Measurements from ENCODE around the gene ARID1B. TPM values are rescaled to one million over a fixed set of nuclear protein-coding genes. Genes with fewer than 3 reads are reported as not detected.

Gene ARID1B
- total RNA-seq, 4 donors from 2014 or later: 87.1 to 194 (median 115) TPM

- WGBS, 2 donors (ENCODE audit: low coverage in 1 of 2): 66 to 84% methylated on average over 4 to 5 of the region's 5 CpGs
- Histone ChIP-seq H3K27ac (peak overlapping the region in 3 of 4 donors; percentile 61 to 74 (median 74)), H3K36me3 (peaks cover 0 to 5% (median 0%) of the 10 kb centered on the region in 4 donors), H3K27me3 (no peaks in the 10 kb centered on the region), H3K9me3 (no peaks in the 10 kb centered on the region), H3K4me1 (peaks cover 0 to 27% (median 11%) of the 10 kb centered on the region in 4 donors), H3K4me3 (no peak overlapping the region)
- no peak for TF ChIP-seq CTCF (IDR thresholded peaks at IDR 0.05)
- no peak for TF ChIP-seq POLR2A (IDR thresholded peaks at IDR 0.05)
- no peak for DNase-seq
- intact Hi-C loops (cut with DNase I; ENCODE audit: low total_unique reads): no loop called here
- in situ Hi-C loops (cut with MboI; ENCODE audit: low pct_ligation_motif_present in 1 of 4, low pct_unique_long_range_greater_than_20kb in 1 of 4, low sequenced_read_pairs in 3 of 4): no loop called here
These were observed 351.1 kb downstream of the ARID1B start for GRCh38 chr6:157128235-157128775.

GRCh38 chr6:157131250-157131649 is 354.1 kb downstream of the ARID1B start:
- 92 to 96% methylated on average over 7 to 8 of the region's 8 CpGs for WGBS, 2 donors (ENCODE audit: low coverage in 1 of 2)
- Histone ChIP-seq H3K27ac (no peak overlapping the region), H3K4me1 (peaks cover 9 to 37% (median 17%) of the 10 kb centered on the region in 4 donors), H3K27me3 (no peaks in the 10 kb centered on the region), H3K36me3 (peaks cover 0 to 21% (median 0%) of the 10 kb centered on the region in 4 donors), H3K9me3 (no peaks in the 10 kb centered on the region), H3K4me3 (no peak overlapping the region)
- in situ Hi-C loops (cut with MboI; ENCODE audit: low pct_ligation_motif_present in 1 of 4, low pct_unique_long_range_greater_than_20kb in 1 of 4, low sequenced_read_pairs in 3 of 4) (no loop called here), intact Hi-C loops (cut with DNase I; ENCODE audit: low total_unique reads) (no loop called here)
- no peak for DNase-seq
- TF ChIP-seq EP300 (IDR thresholded peaks at IDR 0.05; ENCODE audit: low read depth): no peak
- TF ChIP-seq CTCF (IDR thresholded peaks at IDR 0.05): no peak
- no peak for TF ChIP-seq POLR2AphosphoS5 (IDR thresholded peaks at IDR 0.05)
- no peak for TF ChIP-seq POLR2A (IDR thresholded peaks at IDR 0.05)

GRCh38 chr6:157133856-157134255 is 356.7 kb downstream of the ARID1B start:
- H3K9me3 ChIP-seq: no peaks in the 10 kb centered on the region
- H3K4me1 ChIP-seq: peaks cover 8 to 29% (median 12%) of the 10 kb centered on the region in 4 donors
- H3K27me3 ChIP-seq: no peaks in the 10 kb centered on the region
- no peak for DNase-seq
- 41 to 82% methylated on average over 2 of the region's 2 CpGs for WGBS, 2 donors (ENCODE audit: low coverage in 1 of 2)
- peaks cover 0 to 26% (median 0%) of the 10 kb centered on the region in 4 donors for H3K36me3 ChIP-seq
- no peak overlapping the region for H3K4me3 ChIP-seq
- intact Hi-C loops (cut with DNase I; ENCODE audit: low total_unique reads) (no loop called here), in situ Hi-C loops (cut with MboI; ENCODE audit: low pct_ligation_motif_present in 1 of 4, low pct_unique_long_range_greater_than_20kb in 1 of 4, low sequenced_read_pairs in 3 of 4) (no loop called here)
- TF ChIP-seq POLR2AphosphoS5 (IDR thresholded peaks at IDR 0.05) (no peak), EP300 (IDR thresholded peaks at IDR 0.05; ENCODE audit: low read depth) (no peak), POLR2A (IDR thresholded peaks at IDR 0.05) (no peak), CTCF (IDR thresholded peaks at IDR 0.05) (no peak)
- H3K27ac ChIP-seq: peak overlapping the region in 1 of 4 donors; percentile 3

GRCh38 chr6:157134402-157135047 is 357.3 kb downstream of the ARID1B start:
- peaks cover 0 to 26% (median 0%) of the 10 kb centered on the region in 4 donors for H3K36me3 ChIP-seq
- 59 to 69% methylated on average over 3 to 7 of the region's 7 CpGs for WGBS, 2 donors (ENCODE audit: low coverage in 1 of 2)
- peak overlapping the region in 1 of 4 donors; percentile 3 for H3K27ac ChIP-seq
- H3K4me1 ChIP-seq: peaks cover 8 to 22% (median 10%) of the 10 kb centered on the region in 4 donors
- H3K4me3 ChIP-seq: no peak overlapping the region
- H3K27me3 ChIP-seq: no peaks in the 10 kb centered on the region
- intact Hi-C loops (cut with DNase I; ENCODE audit: low total_unique reads) (no loop called here), in situ Hi-C loops (cut with MboI; ENCODE audit: low pct_ligation_motif_present in 1 of 4, low pct_unique_long_range_greater_than_20kb in 1 of 4, low sequenced_read_pairs in 3 of 4) (no loop called here)
- DNase-seq: no peak
- TF ChIP-seq CTCF (IDR thresholded peaks at IDR 0.05) (no peak), POLR2A (IDR thresholded peaks at IDR 0.05) (no peak), POLR2AphosphoS5 (IDR thresholded peaks at IDR 0.05) (peak in 1 of 3 donors; percentile 59), EP300 (IDR thresholded peaks at IDR 0.05; ENCODE audit: low read depth) (peak; percentile 39)
- H3K9me3 ChIP-seq: no peaks in the 10 kb centered on the region

All from transverse colon (tissue), 4 donors.